Muscle of arm (tissue), 12 donors: Measurements from ENCODE around the gene FKBP5. TPM values are rescaled to one million over a fixed set of nuclear protein-coding genes. Genes with fewer than 3 reads are reported as not detected.

Experiments
- DNase-seq: peaks from one replicate; pipeline ENCODE4 v3.0.0-alpha.2; 2013
- polyA plus RNA-seq, 12 donors: library from polyadenylated mRNA; unstranded; fragments of 120-200 nt; gene quantifications; one replicate each; pipeline ENCODE4 v1.2.1, GENCODE V29; 2013; ENCODE audit not compliant: insufficient read length in 12 of 12

Gene FKBP5
- polyA plus RNA-seq, 12 donors: 11.5 to 28.3 (median 19.7) TPM; not detected in 1

DNA sequence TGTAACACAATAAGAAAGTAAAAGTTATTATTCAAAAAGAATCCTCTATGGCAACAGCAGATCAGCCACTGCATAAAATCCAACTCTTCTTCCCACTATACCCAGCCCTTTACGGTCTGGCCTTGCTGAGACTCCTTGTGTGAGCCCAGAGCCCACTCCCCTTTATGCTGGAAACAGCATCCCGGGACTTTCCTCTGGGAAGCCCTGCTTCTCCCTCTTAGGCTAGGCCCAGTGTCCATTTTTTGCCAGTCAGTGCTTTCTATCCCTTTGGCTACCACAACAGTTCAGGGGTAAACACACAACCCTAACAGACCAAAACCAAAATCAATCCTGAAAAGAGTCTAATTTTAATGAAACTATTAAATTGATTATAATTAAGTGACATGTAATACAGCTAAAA, 20.6 kb downstream of the FKBP5 start:
- DNase-seq: no peak

DNA sequence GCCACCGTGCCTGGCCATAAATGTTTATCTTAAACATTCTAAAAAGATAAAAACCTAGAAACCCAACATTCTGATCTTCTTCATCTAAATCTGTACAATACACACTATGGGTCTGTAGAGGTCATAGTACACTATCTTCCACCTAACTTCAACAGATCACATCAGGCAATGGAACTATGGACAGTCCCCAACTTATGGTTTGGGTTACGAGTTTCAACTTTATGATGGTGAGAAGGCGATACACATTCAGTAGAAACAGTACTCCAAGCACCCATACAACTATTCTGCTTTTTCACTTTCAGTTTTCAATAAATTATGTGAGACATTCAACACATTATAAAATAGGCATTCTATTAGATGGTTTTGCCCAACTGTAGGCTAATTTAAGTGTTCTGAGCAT, 23.1 kb downstream of the FKBP5 start:
- no peak for DNase-seq

DNA sequence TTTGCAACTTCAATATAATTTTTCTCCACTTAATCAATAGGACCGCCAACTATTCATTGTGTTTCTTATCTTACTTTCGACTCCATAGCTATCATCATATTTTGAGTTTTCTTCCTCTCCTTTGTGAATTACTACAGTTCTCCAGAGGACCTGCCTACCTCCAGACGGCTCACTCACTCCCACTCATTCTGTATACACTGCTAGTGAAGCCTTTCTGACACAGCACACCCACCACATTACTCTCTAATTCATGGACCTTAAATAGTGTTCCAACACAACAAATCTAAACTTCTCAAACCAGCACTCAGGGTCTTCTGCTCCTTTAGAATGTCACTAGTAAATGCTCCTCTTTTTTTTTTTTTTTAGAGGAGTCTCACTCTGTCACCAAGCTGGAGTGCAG, 23.8 kb downstream of the FKBP5 start:
- DNase-seq: no peak

DNA sequence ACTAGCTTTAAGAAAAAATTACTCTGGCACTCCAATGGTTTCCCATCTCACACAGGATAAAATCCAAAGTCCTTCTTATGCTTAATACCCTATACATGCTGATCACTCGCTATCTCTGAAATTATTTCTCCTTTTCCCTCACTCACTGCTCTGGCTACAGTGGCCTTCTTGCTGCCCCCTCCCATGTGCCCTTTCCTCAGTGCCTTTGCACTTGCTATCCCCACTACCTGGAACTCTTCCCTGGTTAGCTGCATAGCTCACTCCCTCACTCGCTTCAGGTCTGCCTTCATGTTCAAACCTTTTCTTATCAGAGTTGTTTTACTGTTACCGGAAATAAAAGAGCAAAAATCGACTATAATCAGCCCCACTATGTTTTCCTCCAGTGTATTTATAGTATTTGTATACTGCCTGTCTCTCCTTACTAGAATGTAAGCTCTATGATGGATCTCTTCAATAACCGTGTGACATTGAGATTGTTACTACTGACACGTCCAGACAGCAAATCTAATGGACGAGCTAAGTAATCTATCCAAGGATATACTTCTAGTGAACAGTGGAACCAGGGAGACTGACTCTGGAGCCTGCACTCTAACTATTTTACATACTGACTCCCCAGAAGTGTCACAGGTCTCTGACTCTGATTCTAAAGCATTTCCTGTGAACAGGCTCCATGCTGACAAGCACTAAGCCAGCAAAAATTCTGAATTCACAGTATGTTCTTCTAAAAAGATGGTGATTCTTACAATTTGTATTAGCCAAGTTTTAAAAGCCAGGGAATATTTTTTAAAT, 25.1 kb downstream of the FKBP5 start:
- DNase-seq: no peak

DNA sequence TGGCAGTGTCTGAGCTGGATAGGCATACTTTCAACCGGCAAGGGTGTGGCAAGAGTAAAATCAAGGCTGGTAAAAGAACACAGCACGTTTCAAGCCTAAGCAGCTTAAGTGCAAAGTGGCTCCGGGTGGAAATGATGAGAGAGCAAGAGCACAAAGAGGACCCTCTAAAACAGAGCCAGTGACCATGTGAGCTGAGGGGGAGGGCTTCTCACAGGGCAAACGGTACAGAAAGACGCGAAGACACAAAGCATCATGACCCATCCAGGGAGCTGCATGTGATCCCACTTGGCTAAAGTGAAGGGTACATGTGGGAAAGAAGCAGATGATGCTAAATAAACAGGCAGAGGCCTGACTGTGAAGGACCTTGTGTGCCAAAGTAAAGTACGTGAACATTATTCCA, 25.7 kb downstream of the FKBP5 start:
- DNase-seq: no peak

DNA sequence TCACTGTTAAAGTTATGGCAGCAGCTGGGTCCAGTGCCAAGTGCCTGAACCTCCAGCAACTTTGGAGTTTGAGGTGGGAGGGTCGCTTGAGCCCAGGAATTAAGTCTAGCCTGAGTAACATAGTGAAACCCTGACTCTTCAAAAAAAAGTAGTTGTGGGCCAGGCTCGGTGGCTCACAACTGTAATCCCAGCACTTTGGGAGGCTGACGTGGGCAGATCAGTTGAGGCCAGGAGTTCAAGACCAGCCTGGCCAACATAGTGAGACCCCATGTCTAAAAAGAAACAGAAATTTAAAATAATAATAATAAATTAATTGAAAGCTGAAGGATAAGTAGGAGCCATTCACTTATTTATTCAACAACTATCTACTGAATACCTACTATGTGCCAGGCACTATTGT, 33.8 kb downstream of the FKBP5 start:
- DNase-seq: no peak

DNA sequence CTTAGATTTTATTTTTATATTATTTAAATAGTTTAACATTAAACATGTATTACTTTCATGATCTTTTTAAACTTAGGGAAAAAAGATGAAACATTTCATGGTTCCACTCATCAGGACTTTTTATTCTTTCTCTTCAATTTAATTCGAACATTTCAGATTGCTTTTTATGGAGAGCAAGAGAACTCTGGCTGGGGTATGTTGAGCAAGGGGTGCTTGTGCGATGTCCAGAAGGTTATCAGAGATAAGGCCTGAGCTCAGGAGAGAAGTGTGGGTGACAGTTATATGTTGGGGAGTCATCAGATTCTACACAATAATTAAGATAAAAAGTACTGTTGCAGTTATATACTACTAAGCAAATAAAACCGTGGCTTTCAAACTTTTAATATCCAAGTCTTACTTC, 37.5 kb downstream of the FKBP5 start:
- DNase-seq: no peak

DNA sequence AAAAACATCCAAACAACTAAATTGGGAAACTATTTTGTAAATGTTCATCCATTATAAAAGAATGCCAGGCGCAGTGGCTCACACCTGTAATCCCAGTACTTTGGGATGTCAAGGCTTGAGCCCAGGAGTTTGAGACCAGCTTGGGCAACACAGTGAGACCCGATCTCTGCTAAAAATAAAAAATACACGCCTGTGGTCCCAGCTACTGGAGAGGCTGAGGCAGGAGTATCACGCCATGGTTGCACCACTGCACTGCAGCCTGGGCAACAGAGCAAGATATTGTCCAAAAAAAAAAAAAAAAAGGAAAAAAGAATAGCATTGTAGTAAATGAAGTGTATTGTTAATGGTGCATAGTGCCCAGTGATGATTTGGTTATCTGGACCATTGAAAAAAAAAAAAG, 38.7 kb downstream of the FKBP5 start:
- DNase-seq: no peak

DNA sequence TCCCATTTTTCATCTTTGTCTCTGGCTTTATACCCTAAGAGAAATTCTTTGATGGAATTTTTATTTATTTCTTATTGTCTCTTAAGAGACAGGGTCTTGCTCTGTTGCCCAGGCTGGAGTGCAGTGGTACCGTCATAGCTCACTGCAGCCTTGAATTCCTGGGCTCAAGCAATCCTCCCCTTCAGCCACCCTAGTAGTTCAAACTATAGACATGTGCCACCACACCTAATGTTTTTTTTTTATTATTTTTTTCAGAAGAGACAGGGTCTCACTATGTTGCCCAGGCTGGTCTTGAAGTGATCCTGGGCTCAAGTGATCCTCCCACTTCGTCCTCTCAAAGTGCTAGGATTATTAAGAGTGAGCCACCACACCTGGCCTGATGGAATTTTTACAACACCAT, 40.5 kb downstream of the FKBP5 start:
- DNase-seq: no peak

DNA sequence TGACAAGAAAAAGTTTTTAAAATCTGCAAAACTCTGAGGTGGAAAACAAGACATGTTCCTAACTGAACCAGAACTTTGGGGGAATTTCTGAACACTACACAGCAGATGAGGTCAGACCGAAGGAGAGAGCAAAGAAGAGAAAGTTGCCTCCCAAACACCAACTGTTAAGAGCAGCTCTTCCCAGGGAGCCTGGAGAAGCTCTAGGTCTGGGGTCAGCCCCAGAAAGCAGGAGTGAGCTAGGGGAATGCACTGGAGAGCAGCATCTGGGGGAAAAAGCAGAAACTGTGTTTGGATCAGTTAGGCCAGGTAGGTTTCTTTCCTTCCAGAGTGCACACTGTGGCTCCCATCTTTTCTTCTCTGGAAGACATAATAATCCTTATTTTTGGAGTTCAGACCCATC, 41.3 kb downstream of the FKBP5 start:
- DNase-seq: no peak

DNA sequence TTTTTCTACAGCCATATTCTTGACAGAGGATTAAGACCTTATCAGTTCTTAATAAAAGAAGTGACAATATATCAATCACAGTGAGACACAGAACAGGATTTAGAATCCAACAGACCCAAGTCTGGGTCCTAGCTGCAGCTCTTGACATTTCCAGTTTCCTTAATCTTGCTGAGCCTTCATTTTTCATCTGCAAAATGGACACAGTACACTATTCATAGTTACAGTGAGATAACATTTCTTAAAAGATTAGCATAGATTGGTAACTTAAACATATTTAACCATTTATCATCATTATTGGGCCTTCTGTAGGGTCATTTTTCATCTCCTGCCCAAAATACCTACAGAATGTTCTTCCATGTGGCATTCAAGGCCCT, 45.6 kb downstream of the FKBP5 start:
- DNase-seq: no peak

DNA sequence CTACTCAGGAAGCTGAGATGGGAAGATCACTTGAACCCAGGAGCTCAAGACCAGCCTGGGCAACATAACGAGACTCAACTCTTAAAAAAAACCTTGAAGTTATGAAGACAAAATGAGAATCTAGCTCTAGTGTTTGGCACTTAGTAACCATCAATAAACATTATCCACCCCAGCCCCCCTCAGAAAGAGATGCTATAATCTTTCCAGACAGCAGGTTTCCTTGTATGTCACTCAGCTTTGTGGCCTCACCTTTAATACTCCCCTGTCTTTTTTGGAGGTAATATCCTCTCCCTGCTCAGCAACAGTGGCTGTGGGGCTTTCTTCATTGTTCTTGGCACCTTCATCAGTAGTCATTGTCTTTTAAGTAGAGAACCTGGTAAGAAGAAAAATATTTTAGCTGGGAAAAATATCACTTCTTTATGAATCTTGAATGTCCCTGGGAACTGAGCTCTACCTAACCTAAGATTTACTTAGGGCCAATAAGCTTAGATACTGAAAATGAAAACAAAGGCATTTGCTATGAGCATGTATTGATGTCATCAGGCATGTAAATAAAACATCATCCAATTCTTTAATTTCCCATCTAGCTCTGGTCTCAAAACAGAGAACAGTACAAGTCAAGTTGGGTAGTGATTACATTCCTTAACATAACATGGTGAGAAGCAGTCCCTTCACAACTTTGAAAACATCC, 46.1 kb downstream of the FKBP5 start:
- DNase-seq: no peak

DNA sequence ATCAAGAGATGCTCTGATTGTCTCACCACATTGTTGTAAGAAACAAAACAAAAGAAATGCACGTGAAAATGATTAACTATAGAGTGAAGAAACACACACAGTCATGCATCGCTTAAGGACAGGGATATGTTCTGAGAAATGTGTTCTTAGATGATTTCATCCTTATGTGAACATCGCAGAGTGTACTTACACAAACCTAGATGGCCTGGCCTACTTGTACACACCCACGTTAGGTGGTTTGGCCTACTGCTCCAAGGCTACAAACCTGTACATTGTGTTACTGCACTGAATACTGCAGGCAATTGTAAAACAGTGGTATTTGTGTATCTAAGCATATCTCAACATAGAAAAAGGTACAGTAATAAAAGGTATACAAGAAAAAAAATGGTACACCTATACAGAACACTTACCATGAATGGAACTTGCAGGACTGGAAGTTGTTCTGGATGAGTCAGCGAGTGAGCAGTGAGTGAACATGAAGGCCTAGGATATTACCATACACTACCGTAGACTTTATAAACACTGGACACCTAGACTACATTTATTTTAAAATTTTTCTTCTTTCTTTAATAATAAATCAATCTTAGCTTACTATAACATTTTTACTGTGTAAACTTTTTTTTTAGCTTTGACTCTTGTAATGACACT, 48.6 kb downstream of the FKBP5 start:
- DNase-seq: no peak

DNA sequence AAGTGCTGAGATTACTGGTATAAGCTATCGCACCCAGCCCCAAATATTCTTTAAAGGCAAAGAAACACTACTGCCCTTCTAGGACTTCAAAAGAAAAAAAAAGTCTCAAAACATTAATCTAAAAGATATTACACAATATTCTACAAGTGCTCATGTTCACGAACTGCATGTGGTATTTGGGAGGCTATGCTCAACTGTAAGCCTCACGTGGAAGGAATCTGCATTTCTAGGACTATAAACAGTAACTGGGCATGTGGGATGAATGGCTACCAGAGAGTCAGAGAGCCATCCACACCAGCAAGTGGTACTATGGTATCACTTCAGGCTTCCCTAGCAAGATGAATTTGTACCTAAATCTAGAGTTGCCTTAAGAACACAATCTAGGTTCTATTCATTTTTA, 50.0 kb downstream of the FKBP5 start:
- DNase-seq: no peak

DNA sequence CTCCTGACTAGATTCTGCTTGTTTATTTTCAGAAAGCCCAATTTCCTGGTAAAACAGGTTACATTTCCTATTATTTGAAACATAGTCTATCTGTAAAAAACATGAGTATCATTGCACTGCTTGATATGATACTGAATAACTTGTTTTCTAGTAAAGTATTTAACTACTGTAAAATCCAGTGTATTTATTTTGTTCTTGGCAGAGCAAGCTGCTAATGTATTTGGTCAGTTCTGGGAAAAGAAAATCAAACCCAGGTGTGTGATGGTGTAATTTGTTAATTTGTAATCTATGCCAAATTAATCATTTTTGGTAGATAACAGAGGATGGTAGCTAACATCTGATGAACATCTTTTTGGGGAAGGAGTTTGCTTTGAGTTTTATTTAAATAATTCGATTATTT, 50.8 kb downstream of the FKBP5 start:
- DNase-seq: no peak

DNA sequence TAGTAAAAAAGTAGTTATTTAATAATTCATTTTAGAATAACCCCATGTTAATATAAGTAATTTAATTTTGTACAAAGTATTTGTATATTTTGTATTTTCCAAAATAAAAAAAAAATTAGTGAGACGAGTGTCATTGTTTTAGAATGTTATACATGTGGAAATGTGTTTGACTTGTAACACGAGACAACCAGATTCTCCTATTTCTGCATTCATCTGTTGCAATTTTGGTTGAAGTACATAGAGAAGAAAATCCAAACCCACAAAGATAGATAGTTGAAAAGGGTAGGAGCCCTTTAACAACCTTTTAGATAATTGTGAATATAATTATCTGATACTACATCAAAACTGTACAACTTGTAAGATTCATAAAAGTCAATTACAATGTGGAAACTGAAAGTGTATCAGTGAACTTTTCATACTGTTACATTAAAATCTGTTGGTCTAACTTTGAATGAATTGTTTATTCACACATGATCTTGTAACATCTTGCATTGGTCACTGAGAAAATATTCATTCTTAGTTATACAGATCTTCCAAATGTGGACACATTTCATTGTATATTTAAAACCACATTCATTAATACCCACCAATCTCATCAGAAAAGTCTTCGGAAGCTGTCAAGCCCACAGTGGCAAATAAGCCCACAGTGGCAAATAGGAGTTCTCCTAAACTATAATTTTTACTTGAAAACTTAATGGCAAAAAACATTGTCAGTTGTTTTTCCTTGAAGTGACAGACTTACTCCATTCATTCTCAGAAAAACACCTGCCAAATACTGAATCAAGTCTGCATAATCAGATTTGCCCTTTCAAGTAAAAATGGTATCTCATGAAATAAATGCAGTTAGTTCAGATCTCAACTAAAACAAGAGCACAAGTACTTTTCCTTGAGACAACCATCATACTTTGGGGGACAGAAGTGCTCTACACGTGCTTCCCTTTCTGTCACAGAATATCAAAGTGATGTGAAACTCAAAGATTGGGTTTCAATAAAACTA, 52.8 kb downstream of the FKBP5 start:
- DNase-seq: no peak

DNA sequence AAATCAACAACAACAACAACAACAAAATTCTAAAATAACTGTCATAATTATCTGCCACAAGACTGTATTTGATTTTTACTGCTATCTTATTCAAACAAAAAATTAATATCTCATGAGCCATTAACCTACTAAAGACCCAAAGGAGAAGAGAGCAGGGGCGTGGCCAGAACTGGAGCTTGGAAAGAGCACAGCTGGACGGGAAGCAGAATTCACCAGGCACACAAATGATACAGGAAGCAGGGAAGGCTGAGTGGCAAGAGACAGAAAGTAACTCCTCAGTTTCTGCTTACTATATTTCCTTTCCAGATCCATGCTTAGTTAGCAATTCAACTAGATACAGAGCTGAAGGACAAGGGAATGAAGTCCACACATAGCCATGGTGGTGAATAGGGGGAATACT, 54.4 kb downstream of the FKBP5 start:
- DNase-seq: no peak

DNA sequence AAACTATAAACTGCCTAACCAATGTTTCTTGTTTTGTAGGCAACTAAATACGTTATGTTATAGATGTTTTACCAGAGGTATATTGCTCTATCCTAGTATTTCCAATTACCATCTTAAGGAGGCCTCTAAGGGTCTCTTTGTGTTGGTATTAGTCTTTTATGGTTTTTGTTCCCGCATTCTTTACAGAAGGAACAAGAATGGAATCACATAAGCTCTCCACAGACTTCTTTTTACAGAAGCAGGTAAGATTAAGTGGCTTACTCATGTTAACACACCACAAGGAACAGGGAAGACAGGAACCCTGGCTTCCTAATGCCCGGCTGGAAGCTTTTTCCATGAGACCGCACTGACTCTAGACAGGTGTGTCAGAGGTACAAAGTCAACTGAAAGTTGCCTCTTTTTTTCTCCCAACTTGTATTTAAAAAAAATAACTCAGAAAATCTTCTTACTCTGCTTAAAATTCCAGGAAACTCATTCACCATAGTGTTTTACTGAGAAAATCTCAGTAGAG, 55.1 kb downstream of the FKBP5 start:
- DNase-seq: no peak

DNA sequence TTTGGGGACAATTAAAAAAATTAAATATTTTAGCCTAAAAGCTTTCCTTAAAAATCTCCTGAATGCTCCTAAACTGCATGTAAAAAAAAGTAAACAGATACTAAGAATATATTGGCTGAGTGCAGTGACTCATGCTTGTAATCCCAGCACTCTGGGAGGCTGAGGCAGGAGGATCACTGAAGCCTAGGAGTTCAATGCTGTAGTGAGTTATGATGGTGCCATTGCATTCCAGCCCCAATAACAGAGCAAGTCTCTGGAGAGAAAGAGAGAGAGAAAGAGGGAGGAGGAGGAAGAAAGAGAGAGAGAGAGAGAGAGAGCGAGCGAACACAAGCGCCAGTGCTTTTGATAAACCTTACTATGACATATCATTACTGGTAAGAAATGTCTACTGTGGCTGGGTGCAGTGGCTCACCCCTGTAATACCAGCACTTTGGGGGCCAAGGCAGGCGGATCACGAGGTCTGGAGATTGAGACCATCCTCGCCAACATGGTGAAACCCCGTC, 58.8 kb downstream of the FKBP5 start:
- DNase-seq: no peak

DNA sequence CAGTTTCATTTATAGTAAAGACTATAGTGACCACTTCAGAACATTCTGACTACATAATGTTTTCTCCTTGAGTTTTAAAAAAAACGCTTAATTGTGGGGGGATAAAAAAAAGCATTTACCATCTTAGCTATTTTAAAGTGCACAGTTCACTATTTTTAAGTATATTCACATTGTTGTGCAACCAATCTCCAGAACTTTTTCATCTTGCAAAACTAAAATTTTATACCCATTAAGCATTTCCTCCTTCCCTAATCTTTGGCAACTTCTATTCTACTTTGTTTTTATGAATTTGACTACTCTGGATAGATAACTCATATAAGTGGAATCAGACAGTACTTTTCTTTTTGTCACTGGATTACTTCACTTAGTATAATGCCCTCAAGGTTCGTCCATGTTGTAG, 62.3 kb downstream of the FKBP5 start:
- DNase-seq: no peak

DNA sequence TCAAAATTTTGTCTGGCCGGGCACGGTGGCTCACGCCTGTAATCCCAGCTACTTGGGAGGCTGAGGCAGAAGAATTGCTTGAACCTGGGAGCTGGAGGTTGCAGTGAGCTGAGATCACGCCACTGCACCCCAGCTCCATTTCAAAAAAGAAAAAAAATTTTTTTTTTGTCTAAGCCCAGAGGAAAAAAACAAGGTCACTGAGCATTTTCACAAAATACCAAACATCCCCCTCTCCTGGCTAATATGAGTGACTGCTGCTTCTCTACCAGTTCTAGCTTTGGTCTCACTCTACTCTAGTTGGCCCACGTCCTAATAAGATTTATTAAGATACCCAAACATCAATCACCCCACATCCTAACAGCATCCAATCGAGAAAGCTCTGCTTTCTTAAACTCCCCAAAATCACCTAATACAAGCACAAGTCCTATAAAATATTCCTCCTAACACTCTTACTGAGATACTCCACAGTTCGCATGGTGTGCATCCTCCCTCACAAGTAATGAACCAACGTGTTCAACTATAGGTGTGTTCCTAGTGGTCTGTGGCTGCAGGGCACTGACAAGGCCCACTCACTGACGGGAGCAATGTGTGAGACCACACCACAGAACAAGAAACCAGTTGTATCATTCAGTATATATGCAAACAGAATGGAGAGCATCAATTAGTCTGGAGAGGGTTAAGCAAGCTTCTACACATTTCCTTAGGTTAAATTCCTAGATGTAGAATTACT, 64.2 kb downstream of the FKBP5 start:
- DNase-seq: no peak
